ENCODE data around the gene PTGDS. TPM values are rescaled to one million over a fixed set of nuclear protein-coding genes. Genes with fewer than 3 reads are reported as not detected.

The PTGDS gene
- total RNA-seq, 1 donor from 2014 or later = 0.26 TPM

DNA sequence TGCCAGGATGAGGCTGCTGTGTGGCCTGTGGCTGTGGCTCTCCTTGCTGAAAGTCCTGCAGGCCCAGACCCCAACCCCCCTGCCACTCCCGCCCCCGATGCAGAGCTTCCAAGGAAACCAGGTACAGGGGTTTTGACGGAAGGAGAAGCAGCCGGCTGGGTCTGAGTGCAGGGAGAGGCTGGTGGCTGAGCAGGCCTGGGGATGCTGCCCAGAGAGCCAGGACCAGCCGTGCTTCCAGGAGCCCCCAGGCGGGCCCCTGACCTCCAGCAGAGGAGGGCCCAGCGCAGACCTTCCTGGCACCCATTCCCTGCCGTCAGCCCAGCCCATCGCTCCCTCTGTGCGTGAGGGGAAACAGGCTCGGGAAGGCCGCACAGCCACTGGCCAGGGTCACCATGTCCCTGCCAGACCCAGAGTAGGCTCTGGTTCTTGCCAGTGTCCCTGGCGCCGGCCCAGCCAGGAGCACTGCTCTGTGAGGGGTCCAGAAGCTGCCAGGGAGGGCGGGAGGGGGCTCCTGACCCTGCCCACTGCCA lies 24.9 kb upstream of the PTGDS start:
- TF ChIP-seq CTCF (IDR thresholded peaks at IDR 0.05; ENCODE audit: insufficient read depth, low read length, severe bottlenecking) = no peak
- FAIRE-seq (no peak), DNase-seq (ENCODE audit: low read depth) (no peak)
- H3K27me3 ChIP-seq (ENCODE audit: control insufficient read depth, insufficient read depth, low read length) = no peaks in the 10 kb centered on the region
- H3K36me3 ChIP-seq (ENCODE audit: control insufficient read depth, insufficient read depth, low read length) = no peaks in the 10 kb centered on the region
- H3K4me3 ChIP-seq (ENCODE audit: low read depth, low read length) = no peak overlapping the region

DNA sequence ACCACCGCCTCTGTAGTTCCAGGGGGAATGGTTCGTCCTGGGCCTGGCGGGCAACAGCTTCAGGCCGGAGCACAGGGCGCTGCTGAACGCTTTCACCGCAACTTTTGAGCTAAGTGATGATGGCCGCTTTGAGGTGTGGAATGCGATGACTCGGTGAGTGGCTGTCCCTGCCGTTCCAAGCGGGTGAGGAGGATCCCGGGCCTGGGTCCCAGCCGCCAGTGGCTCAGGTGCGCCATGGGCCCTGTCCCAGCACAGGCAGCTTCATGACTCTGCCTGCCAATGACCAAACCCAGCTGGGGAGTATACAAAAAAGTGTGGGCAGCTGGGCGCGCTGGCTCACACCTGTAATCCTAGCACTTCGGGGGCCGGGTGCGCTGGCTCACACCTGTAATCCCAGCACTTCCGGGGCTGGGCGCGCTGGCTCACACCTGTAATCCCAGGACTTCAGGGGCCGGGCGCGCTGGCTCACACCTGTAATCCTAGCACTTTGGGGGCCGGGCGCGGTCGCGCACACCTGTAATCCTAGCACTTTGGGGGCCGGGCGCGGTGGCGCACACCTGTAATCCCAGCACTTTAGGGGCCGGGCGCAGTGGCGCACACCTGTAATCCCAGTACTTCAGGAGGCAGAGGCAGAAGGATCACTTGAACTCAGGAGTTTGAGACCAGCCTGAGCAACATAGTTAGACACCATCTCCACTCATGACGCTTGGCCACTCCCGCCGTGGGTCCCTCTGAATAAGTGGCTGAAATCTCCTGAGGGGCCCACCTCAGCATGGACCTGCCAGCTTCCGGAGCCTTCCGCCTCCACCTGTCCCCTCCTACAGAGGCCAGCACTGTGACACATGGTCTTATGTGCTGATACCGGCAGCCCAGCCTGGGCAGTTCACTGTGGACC lies 24.2 kb upstream of the PTGDS start:
- no peaks in the 10 kb centered on the region for H3K36me3 ChIP-seq (ENCODE audit: control insufficient read depth, insufficient read depth, low read length)
- no peak for DNase-seq (ENCODE audit: low read depth)
- no peak for TF ChIP-seq CTCF (IDR thresholded peaks at IDR 0.05; ENCODE audit: insufficient read depth, low read length, severe bottlenecking)
- no peaks in the 10 kb centered on the region for H3K27me3 ChIP-seq (ENCODE audit: control insufficient read depth, insufficient read depth, low read length)
- FAIRE-seq = no peak
- no peak overlapping the region for H3K4me3 ChIP-seq (ENCODE audit: low read depth, low read length)

- FAIRE-seq = no peak
Measured at GRCh38 chr9:136953771-136954269, 23.5 kb upstream of the PTGDS start.

GRCh38 chr9:136954270-136955083 lies 22.8 kb upstream of the PTGDS start:
- Histone ChIP-seq H3K36me3 (ENCODE audit: control insufficient read depth, insufficient read depth, low read length) (no peaks in the 10 kb centered on the region), H3K27me3 (ENCODE audit: control insufficient read depth, insufficient read depth, low read length) (no peaks in the 10 kb centered on the region), H3K4me3 (ENCODE audit: low read depth, low read length) (no peak overlapping the region)
- DNase-seq (ENCODE audit: low read depth) (no peak), FAIRE-seq (no peak)
- TF ChIP-seq CTCF (IDR thresholded peaks at IDR 0.05; ENCODE audit: insufficient read depth, low read length, severe bottlenecking) = no peak

More at GRCh38 chr9:136953771-136954269, 23.5 kb upstream of the PTGDS start:
- Histone ChIP-seq H3K27me3 (ENCODE audit: control insufficient read depth, insufficient read depth, low read length) (no peaks in the 10 kb centered on the region), H3K36me3 (ENCODE audit: control insufficient read depth, insufficient read depth, low read length) (no peaks in the 10 kb centered on the region), H3K4me3 (ENCODE audit: low read depth, low read length) (no peak overlapping the region)
- TF ChIP-seq CTCF (IDR thresholded peaks at IDR 0.05; ENCODE audit: insufficient read depth, low read length, severe bottlenecking) = no peak
- DNase-seq (ENCODE audit: low read depth) = no peak

DNA sequence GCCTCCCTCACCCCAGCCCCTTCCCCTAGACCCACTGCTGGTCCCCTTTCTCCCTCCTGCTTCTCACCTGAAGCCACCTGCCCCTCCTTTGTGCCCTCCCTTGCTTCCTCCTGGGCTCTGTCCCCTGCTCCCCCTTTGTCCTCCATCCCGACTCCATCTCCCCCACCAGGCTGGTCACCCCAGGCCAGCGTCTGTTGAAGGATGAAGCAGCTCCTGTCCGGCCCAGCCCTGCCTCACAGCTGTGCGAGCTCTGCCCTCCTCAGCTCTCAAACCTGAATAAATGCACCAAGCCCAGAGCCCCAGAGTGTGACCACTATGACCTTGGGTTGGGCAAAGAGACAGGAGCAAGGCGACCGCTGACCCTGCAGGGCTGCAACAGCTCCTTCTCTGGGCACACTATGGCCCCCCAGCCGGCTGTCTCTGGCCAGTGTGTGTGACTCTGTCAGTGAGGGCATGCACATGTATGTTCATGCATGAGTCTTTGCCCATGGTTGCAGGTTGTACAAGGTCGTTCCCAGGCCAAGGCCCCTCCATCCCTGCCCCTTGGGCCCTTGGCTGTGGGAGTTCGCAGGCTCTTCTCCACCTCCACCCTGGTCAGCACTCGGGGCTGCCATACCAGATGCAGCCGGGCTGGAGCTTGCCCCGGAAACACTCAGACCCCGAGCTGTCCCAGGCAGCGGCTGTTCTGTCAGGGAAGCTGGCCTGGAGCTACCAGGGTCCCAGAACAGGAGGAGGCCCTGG lies 21.9 kb upstream of the PTGDS start:
- Histone ChIP-seq H3K36me3 (ENCODE audit: control insufficient read depth, insufficient read depth, low read length) (no peaks in the 10 kb centered on the region), H3K27me3 (ENCODE audit: control insufficient read depth, insufficient read depth, low read length) (no peaks in the 10 kb centered on the region), H3K4me3 (ENCODE audit: low read depth, low read length) (no peak overlapping the region)
- DNase-seq (ENCODE audit: low read depth) = no peak
- TF ChIP-seq CTCF (IDR thresholded peaks at IDR 0.05; ENCODE audit: insufficient read depth, low read length, severe bottlenecking) = no peak
- FAIRE-seq = no peak
